NCI-H146 (cell line): Measurements from ENCODE around the gene C11orf91.
A peak's percentile ranks its signal among the peaks of the same experiment; 100 is the strongest.
"Not testable (repeated sequence)": the region's sequence is repeated elsewhere in the genome, so short reads cannot be mapped to it uniquely, and the experiment has no call there.

Source experiments
- DNase-seq: peaks from one replicate; lab custom pipeline; 2025; lab: John Stamatoyannopoulos, UW

The C11orf91 gene, protein sequence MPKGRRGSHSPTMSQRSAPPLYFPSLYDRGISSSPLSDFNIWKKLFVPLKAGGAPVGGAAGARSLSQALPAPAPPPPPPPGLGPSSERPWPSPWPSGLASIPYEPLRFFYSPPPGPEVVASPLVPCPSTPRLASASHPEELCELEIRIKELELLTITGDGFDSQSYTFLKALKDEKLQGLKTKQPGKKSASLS

DNA sequence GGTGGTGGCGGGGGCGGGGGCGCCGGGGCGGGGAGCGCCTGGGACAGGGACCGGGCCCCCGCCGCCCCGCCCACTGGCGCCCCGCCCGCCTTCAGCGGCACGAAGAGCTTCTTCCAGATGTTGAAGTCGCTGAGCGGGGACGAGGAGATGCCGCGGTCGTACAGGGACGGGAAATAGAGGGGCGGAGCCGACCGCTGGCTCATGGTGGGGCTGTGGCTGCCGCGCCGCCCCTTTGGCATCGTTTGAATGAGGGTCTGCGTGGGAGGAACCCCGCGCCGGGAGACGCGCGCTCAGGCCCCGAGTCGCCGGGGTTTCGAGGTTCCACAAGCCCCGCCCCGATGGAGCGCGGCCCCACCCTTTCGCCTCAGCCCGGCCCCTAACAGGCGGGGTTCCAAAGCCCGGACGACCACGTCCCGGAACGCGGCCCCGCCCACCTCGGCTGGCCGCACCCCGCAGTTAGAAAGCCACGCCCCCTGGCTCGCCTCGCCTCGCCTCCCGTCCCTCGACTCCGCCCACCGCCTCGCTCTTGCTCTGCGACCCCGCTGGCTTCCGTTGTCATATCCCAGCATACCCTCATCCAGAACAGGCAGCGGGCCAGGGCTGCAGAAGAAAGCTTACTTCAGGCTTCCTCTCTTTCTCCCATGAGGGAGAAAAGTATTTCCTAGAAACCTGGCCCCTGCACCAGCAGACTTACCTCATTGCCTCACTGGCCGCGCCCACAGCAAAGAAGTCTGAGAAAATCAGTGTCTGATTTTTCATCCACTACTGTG is at the start of gene C11orf91:
Gene C11orf91 (minus strand): TSS at position 325 of the 770 bp plus-strand sequence. CDS start 86 bp downstream, at position 239.
- DNase-seq: peak; percentile 91

GRCh38 chr11:33747979-33748378 is 47.4 kb upstream of the C11orf91 start:
- DNase-seq: no peak

DNA sequence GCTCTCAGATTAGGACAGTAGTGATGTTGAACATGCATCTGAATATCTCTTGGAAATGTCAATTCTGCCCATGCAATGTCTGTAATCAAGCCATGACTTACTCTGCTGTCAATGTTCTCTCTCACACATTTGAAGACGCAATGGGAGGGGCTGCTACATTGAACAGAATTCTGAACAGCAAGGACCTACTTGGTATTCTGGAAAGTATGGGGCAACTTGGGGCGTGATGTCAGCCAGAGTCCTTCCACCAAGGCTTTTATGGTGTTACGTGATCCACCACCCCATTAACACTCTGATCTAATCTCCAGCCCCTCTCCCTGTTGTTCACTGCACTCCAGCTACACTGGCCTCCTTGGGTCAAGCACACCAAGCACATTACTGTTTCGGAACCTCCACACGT is 42.7 kb upstream of the C11orf91 start:
- DNase-seq: no peak

DNA sequence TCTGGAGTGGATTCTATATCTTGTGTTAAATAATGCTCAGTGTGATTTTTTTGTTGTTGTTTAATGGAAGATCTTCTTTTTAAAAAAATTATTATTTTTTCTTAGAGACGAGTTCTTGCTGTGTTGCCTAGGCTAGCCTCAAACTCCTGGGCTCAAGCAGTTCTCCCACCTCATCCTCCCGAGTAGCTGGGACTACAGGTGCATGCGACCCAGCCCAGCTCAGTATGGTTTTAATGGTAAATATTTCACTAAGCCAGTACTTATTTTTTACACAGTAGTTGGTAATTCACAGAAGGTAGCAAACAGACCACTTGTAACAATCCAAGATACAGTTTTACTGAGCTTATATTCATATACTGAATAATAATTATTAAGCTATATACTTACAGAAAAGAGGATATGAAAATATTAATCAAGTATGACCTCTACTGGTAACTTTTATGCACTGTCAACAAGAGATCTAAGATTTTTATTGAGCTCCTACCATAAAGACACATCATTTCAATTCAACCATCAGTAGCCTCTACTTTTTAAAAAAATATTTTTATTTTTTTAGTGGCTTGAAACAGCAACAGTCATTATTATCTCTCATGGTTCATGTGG is 41.7 kb upstream of the C11orf91 start:
- DNase-seq: no peak

GRCh38 chr11:33741806-33742205 is 41.2 kb upstream of the C11orf91 start:
- no peak for DNase-seq

DNA sequence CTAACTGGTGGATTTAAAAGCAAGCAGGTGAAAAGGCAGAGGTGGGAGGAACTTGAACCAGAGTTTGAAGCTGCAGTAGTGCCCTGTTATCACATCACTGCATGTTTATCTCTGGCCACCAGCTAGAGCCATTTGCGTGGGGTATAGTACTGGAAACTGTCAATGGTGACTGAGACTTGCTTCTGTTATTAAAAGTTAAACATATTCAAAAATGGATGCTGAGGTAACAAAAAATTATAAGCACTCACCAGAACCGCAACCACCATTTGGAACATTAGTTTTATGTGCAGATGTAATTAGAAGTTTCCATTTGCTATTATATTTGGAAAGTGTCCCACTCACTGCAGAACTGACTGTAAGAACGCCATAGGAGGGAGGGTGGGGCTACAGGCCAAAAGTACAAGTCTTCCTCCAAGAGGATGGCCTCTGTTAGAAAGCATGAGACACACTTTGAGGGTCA is 36.8 kb upstream of the C11orf91 start:
- DNase-seq: no peak

DNA sequence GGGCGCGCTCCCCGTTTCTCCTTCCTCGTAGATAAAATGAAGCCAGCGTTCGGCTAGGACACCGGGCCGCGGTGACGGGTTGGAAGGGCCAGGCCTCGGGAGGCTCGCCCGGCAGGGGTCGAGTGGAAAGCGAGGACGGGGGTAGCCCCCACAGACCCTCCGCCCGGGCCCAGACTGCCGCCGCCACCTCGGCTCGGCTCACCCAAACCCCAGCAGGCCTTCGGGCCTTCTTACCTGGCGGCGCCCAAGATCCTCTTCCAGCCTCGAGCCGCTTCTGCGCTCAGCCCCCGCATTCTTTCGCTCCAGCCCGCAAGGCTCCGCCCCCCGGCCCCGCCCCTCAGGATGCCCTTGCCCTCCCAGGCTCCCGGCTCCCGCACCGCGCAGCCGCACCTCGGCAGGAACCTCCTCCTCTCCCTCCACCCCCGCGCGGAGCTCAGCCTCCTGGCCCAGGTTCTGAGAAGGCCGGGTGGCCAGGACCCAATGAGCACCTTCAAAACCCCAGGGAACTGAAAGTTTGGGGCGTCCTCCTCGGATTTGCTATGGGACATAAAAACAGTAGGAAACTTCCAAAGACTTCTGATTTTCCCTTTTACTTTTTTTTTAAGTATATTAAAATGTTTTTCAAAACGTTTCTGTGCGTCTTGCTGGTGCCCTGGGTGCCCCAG is 35.7 kb upstream of the C11orf91 start, which contains the start of gene CD59:
Gene CD59 (minus strand): TSS at position 276 of the 665 bp plus-strand sequence. CDS start 13,978 bp downstream, outside the sequence.
- peak; percentile 93 for DNase-seq

DNA sequence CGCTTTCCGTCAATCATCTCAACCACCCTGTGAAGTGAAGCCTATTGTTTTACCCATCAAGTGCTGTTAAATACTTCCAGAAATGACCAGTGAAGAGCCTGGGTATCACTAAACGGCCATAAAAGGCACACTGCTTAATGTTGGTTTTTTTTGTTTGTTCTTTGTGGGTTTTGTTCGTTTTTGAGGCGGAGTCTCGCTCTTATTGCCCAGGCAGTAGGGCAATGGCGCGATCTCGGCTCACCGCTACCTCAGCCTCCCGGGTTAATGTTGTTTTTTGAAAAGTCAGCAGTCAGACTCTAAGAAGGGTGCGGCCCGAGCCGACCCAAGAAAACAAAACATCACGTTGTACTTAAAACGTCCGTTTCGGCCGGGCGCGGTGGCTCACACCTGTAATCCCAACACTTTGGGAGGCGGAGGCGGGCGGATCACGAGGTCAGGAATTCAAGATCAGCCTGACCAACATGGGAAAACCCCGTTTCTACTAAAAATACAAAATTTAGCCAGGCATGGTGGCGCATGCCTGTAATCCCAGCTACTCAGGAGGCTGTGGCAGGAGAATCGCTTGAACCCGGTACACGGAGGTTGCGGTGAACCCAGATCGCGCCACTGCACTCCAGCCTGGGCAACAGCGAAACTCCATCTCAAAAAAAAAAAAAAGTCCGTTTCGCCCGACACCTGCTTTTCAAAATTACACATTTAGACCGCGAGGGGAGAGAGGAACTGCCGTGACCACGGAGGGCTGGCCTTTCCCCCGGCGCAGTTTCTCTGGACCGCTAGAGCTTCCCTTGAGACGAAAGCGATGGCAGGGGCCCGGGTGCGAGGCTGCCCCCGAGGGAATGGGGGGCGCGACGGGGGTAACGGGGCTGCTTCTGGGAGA is 34.9 kb upstream of the C11orf91 start:
- peak; percentile 61 for DNase-seq

- peak; percentile 23 for DNase-seq
These were observed 34.0 kb upstream of the C11orf91 start for GRCh38 chr11:33734441-33735270.

GRCh38 chr11:33733980-33734379 is 33.4 kb upstream of the C11orf91 start:
- no peak for DNase-seq

GRCh38 chr11:33731723-33732531 is 31.3 kb upstream of the C11orf91 start:
- no peak for DNase-seq

GRCh38 chr11:33730716-33731115 is 30.1 kb upstream of the C11orf91 start:
- no peak for DNase-seq

GRCh38 chr11:33729072-33729664 is 28.5 kb upstream of the C11orf91 start:
- DNase-seq: not testable (repeated sequence)

DNA sequence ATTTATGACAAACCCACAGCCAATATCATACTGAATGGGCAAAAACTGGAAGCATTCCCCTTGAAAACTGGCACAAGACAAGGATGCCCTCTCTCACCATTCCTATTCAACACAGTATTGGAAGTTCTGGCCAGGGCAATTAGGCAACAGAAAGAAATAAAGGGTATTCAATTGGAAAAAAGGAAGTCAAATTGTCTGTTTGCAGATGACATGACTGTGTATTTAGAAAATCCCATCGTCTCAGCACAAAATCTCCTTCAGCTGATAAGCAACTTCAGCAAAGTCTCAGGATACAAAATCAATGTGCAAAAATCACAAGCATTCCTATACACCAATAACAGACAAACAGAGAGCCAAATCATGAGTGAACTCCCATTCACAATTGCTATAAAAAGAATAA is 26.9 kb upstream of the C11orf91 start:
- not testable (repeated sequence) for DNase-seq

DNA sequence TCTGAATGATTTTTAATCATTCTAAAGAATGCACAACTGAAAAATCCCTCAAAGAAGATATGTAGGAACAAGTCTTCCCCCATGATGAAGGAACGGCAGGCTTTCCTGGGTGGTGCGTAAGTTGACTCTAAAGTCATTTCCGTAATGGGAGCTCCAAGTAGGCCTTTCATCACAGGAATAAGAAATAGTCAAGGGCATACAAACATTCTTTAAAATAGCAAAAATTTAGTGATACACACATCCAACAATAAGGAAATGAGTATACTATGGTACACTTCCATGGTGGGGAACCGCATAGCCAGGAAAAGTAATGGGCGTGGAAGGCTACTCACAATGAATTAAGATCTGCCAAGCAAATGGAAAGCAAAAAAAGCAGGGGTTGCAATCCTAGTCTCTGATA is 24.9 kb upstream of the C11orf91 start:
- no peak for DNase-seq

GRCh38 chr11:33724644-33725035 is 24.0 kb upstream of the C11orf91 start:
- no peak for DNase-seq

- no peak for DNase-seq
These were observed 22.7 kb upstream of the C11orf91 start for GRCh38 chr11:33723238-33723881.

GRCh38 chr11:33722590-33723234 is 22.1 kb upstream of the C11orf91 start:
- no peak for DNase-seq
